Heart left ventricle (tissue), 13 donors: ENCODE measurements around the gene FBXO44.

ENCODE experiments used
- POLR2A ChIP-seq, 2 donors: fragments of 450-650 bp; IDR thresholded peaks; one replicate each; pipeline ENCODE4 v1.6.1; 2017; ENCODE audit warnings: antibody characterized with exemption in 2 of 2, mild to moderate bottlenecking in 2 of 2, moderate library complexity in 2 of 2
- TF ChIP-seq, protein P1 (sequence below), 12 donors: fragments of 200-600 bp; sonication (generic) in 4 of 12; IDR thresholded peaks; one replicate each; pipeline versions ENCODE4 v1.5.0 to v1.8.0; 2018 to 2022; ENCODE audit warnings: antibody characterized with exemption in 12 of 12, mild to moderate bottlenecking in 5 of 12
- donor health status: ischemic (EF 13 %, LVEDD 7.1; RV severe dilation, severe dysfunction).
- donor health status: DM: no; HTN: yes; CAD: no.
- donor health status: DM: no; HTN: no; CAD: no.
- donor health status: ischemic (EF 25% LVEDD 6.9; RV normal size, moderate dysfunction).
- donor health status: ischemic (EF 25% LVEDD 5.7; RV mildly dilated, moderate dysfunction).
- donor health status: ischemic (EF 35%, LVEDD 5.7; RV mildly dilated, moderate dysfunction).
- donor health status: nonischemic (EF 11% LVEDD 7.7; RV severe dilation, severe dysfunction).
- donor health status: DM: yes; HTN: yes; CAD: no.
- donor health status: PGD.
- donor health status: ischemic (EF 29% LVEDD 5.4; RV normal size, mild dysfunction).
- donor health status: nonischemic (EF 23%, LVEDD 6.1; RV moderate dilation, normal function).

DNA sequence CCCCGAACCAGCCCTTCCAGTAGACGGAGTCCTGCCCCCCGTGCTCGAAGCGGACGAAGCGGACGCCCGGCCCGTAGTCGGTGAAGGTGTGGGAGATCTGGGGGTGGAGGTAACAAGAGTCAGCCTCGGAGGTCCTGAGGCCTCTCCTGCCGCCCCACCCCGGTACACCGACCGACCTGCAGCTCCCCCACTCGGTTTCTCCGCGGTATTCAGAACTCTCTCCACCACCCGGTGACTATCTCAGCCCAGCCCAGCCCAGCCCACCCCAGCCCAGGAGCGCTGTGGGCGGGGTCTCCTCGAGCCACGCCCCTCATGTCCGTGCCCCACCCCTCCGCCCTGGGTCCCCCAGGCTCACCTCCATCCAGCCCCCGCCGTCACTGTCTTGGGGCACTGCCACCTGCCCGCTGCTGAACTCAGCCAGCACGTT lies 5.9 kb upstream of the FBXO44 start:
- TF ChIP-seq, protein P1, sequence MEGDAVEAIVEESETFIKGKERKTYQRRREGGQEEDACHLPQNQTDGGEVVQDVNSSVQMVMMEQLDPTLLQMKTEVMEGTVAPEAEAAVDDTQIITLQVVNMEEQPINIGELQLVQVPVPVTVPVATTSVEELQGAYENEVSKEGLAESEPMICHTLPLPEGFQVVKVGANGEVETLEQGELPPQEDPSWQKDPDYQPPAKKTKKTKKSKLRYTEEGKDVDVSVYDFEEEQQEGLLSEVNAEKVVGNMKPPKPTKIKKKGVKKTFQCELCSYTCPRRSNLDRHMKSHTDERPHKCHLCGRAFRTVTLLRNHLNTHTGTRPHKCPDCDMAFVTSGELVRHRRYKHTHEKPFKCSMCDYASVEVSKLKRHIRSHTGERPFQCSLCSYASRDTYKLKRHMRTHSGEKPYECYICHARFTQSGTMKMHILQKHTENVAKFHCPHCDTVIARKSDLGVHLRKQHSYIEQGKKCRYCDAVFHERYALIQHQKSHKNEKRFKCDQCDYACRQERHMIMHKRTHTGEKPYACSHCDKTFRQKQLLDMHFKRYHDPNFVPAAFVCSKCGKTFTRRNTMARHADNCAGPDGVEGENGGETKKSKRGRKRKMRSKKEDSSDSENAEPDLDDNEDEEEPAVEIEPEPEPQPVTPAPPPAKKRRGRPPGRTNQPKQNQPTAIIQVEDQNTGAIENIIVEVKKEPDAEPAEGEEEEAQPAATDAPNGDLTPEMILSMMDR (IDR thresholded peaks at IDR 0.05), result no peak
- TF ChIP-seq POLR2A (IDR thresholded peaks at IDR 0.05), result no peak
